ENCODE data around the gene MUCL3.

MUCL3 gene, protein sequence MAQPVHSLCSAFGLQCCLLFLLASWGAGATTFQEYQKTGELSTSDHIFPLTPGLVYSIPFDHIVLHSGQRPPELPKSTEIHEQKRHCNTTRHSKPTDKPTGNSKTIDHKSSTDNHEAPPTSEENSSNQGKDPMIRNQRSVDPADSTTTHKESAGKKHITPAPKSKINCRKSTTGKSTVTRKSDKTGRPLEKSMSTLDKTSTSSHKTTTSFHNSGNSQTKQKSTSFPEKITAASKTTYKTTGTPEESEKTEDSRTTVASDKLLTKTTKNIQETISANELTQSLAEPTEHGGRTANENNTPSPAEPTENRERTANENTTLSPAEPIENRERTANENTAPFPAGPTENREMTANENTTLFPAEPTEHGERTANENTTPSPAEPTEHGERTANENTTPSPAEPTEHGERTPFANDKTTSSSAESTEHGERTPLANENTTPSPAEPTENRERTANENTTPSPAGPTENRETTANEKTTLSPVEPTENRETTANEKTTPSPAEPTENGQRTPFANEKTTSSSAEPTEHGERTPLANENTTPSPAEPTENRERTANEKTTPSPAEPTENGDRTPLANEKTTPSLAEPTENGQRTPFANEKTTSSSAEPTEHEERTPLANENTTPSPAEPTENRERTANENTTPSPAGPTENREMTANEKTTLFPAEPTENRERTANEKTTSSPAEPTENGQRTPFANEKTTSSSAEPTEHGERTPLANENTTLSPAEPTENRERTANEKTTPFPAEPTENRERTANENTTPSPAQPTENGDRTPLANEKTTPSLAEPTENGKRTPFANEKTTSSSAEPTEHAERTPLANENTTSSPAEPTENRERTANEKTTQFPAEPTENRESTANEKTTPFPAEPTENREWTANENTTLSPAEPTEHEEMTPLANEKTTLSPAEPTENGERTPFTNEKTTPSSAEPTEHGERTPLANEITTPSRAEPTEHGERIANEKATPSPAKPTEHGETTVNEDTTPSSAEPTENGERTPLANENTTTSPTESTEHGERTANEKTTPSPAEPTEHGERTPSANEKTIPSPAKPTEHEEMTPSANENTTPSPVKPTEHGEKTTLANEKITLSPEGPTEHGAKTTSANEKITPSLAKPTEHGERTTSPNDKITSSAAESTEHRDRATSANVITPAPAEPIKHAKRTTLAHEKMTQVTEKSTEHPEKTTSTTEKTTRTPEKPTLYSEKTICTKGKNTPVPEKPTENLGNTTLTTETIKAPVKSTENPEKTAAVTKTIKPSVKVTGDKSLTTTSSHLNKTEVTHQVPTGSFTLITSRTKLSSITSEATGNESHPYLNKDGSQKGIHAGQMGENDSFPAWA (N-terminal part only)

DNA sequence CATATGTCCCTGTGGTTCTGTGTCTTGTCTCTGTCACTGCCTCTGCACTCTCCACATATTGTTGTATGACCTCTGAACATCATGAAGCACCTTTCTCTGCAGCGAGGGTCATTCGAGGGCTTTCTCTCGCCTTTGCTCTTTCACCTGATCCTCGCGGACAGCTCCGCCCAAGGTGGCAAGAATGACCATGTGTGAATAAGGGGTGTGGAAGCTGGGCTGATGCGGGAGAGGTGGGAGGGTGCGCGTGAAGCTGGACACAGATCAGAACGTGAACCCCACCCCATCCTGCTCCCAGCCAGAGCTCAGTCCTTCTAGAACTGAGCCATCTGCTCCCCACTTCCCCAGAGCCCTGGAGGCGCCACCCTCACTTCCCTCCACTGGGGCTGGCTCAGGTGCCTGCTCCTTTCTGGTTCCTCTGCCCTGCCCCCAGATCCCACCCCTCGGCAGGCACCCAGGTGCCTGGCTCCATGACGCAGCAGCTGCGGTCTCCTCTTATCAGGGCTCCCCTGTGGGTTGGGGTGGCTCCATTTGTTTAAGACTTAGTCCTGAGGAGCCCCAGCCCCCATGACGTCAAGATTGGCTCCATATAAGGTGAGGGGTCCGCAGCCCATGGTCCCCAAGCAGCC, at the start of gene MUCL3:
Gene MUCL3 (plus strand): TSS at position 613 of the 626 bp plus-strand sequence. CDS start 27 bp downstream, outside the sequence.
- Histone ChIP-seq H3K4me3 (ENCODE audit: low read depth in 1 of 5, low read length in 5 of 5) (no peak within 1 kb of the TSS), H3K36me3 (ENCODE audit: control insufficient read depth in 5 of 5, insufficient read depth in 5 of 5, low read length in 5 of 5) (no peaks in the 10 kb centered on the region), H3K27ac (ENCODE audit: low read depth, low read length) (no peak within 1 kb of the TSS), H3K4me1 (ENCODE audit: control insufficient read depth in 5 of 5, insufficient read depth in 5 of 5, low read length in 5 of 5) (peaks cover 0 to 8% (median 6%) of the 10 kb centered on the region in 5 donors), H3K9ac (ENCODE audit: low read length in 5 of 5) (no peak within 1 kb of the TSS), H3K9me3 (ENCODE audit: control insufficient read depth in 5 of 5, low read length in 5 of 5) (no peaks in the 10 kb centered on the region), H3K27me3 (ENCODE audit: control insufficient read depth in 5 of 5, insufficient read depth in 4 of 5, low read length in 5 of 5) (peaks cover 0 to 34% (median 15%) of the 10 kb centered on the region in 5 donors)

DNA sequence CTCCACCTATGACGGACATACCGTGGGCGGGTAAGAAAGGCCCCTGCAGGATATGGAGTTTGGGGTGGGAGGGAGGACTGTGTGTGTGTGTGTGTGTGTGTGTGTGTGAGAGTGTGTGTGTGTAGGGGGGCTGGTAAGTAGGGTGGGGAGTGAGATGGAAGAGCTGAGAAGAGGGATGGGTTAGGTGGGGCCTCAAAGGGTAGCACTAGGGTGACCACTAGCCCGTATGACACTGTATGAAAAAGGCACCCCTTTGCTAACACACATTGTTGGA, 49.4 kb upstream of the MUCL3 start:
- Histone ChIP-seq H3K27me3 (ENCODE audit: control insufficient read depth in 5 of 5, insufficient read depth in 4 of 5, low read length in 5 of 5) (no peaks in the 10 kb centered on the region), H3K4me1 (ENCODE audit: control insufficient read depth in 5 of 5, insufficient read depth in 5 of 5, low read length in 5 of 5) (peaks cover 0 to 7% (median 5%) of the 10 kb centered on the region in 5 donors), H3K9ac (ENCODE audit: low read length in 5 of 5) (no peak overlapping the region), H3K9me3 (ENCODE audit: control insufficient read depth in 5 of 5, low read length in 5 of 5) (no peaks in the 10 kb centered on the region), H3K36me3 (ENCODE audit: control insufficient read depth in 5 of 5, insufficient read depth in 5 of 5, low read length in 5 of 5) (peaks cover 6 to 66% (median 44%) of the 10 kb centered on the region in 5 donors), H3K4me3 (ENCODE audit: low read depth in 1 of 5, low read length in 5 of 5) (no peak overlapping the region), H3K27ac (ENCODE audit: low read depth, low read length) (no peak overlapping the region)

DNA sequence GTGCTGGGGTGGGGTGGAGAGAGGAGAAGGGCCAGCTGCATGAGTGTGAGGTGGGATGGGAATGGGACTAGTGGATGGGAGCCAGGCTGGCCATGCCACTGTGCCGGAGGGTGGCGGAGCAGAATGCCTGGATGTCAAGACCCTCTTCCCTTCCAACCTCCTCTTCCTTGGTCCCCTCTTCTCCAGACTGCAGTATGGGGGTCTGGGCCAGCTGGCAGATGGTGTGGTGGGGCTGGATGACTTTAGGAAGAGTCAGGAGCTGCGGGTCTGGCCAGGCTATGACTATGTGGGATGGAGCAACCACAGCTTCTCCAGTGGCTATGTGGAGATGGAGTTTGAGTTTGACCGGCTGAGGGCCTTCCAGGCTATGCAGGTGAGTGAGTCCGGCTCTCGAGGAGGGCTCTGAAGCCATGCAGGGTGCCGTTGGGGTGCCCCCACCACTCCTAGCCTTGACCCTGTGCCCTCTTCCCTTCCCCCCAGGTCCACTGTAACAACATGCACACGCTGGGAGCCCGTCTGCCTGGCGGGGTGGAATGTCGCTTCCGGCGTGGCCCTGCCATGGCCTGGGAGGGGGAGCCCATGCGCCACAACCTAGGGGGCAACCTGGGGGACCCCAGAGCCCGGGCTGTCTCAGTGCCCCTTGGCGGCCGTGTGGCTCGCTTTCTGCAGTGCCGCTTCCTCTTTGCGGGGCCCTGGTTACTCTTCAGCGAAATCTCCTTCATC, 48.8 kb upstream of the MUCL3 start:
- Histone ChIP-seq H3K9me3 (ENCODE audit: control insufficient read depth in 5 of 5, low read length in 5 of 5) (no peaks in the 10 kb centered on the region), H3K9ac (ENCODE audit: low read length in 5 of 5) (no peak overlapping the region), H3K4me1 (ENCODE audit: control insufficient read depth in 5 of 5, insufficient read depth in 5 of 5, low read length in 5 of 5) (peaks cover 0 to 1% (median 0%) of the 10 kb centered on the region in 5 donors), H3K4me3 (ENCODE audit: low read depth in 1 of 5, low read length in 5 of 5) (no peak overlapping the region), H3K27me3 (ENCODE audit: control insufficient read depth in 5 of 5, insufficient read depth in 4 of 5, low read length in 5 of 5) (no peaks in the 10 kb centered on the region), H3K36me3 (ENCODE audit: control insufficient read depth in 5 of 5, insufficient read depth in 5 of 5, low read length in 5 of 5) (peaks cover 6 to 72% (median 48%) of the 10 kb centered on the region in 5 donors), H3K27ac (ENCODE audit: low read depth, low read length) (no peak overlapping the region)

DNA sequence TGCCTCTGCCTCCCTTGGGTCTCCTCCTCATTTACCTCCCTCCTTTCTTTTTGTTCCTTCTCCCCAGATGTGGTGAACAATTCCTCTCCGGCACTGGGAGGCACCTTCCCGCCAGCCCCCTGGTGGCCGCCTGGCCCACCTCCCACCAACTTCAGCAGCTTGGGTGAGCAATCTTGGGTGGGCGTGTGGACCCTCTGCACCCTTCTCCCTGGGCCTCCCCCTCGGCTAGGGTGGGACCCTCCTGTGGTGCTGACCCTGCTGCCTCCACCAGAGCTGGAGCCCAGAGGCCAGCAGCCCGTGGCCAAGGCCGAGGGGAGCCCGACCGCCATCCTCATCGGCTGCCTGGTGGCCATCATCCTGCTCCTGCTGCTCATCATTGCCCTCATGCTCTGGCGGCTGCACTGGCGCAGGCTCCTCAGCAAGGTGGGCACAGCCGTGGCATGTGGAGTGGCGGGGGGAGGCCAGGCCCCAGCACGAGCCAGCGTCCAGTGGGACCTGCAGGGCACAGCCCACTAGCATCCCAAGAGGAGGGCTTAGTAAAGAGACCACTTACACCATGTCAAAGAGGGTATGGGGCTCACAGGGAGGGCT, 47.7 kb upstream of the MUCL3 start:
- Histone ChIP-seq H3K4me3 (ENCODE audit: low read depth in 1 of 5, low read length in 5 of 5) (no peak overlapping the region), H3K4me1 (ENCODE audit: control insufficient read depth in 5 of 5, insufficient read depth in 5 of 5, low read length in 5 of 5) (no peaks in the 10 kb centered on the region), H3K9me3 (ENCODE audit: control insufficient read depth in 5 of 5, low read length in 5 of 5) (no peaks in the 10 kb centered on the region), H3K27me3 (ENCODE audit: control insufficient read depth in 5 of 5, insufficient read depth in 4 of 5, low read length in 5 of 5) (no peaks in the 10 kb centered on the region), H3K9ac (ENCODE audit: low read length in 5 of 5) (no peak overlapping the region), H3K36me3 (ENCODE audit: control insufficient read depth in 5 of 5, insufficient read depth in 5 of 5, low read length in 5 of 5) (peaks cover 6 to 82% (median 58%) of the 10 kb centered on the region in 5 donors), H3K27ac (ENCODE audit: low read depth, low read length) (no peak overlapping the region)

DNA sequence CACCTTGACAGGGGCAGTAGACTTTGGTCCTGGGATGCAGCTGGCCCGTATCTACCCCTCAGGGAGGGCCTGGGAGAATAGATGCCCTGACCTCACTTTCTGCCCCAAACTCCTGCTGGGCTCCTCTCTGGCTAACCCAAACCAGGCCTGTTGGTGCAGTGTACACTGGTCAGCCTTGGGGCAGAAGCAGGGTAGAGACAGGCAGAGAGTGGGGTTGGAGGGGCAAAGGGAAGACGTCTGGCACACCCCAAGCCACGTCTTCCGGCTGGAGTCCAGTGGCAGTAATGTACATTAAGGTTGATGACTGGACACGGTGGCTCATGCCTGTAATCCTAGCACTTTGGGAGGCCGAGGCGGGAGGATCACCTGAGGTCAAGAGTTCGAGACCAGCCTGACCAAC, 47.1 kb upstream of the MUCL3 start:
- H3K27ac ChIP-seq (ENCODE audit: low read depth, low read length), result no peak overlapping the region
- no peak overlapping the region for H3K4me3 ChIP-seq (ENCODE audit: low read depth in 1 of 5, low read length in 5 of 5)
- H3K9me3 ChIP-seq (ENCODE audit: control insufficient read depth in 5 of 5, low read length in 5 of 5), result no peaks in the 10 kb centered on the region
- H3K36me3 ChIP-seq (ENCODE audit: control insufficient read depth in 5 of 5, insufficient read depth in 5 of 5, low read length in 5 of 5), result peaks cover 6 to 87% (median 63%) of the 10 kb centered on the region in 5 donors
- H3K4me1 ChIP-seq (ENCODE audit: control insufficient read depth in 5 of 5, insufficient read depth in 5 of 5, low read length in 5 of 5), result no peaks in the 10 kb centered on the region
- H3K27me3 ChIP-seq (ENCODE audit: control insufficient read depth in 5 of 5, insufficient read depth in 4 of 5, low read length in 5 of 5), result no peaks in the 10 kb centered on the region
- H3K9ac ChIP-seq (ENCODE audit: low read length in 5 of 5), result no peak overlapping the region

DNA sequence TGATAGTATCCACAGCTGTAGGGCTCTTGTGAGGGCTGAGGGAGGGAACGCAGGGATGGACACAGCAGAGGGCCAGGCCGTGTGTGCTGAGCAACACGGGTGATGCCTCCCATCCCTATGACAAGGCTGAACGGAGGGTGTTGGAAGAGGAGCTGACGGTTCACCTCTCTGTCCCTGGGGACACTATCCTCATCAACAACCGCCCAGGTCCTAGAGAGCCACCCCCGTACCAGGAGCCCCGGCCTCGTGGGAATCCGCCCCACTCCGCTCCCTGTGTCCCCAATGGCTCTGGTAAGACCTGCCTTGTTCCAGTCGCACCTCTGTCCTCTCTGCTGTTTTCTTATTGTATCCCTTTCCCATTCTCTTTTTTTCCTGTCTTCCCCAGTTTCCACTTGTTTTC, 46.4 kb upstream of the MUCL3 start:
- no peaks in the 10 kb centered on the region for H3K9me3 ChIP-seq (ENCODE audit: control insufficient read depth in 5 of 5, low read length in 5 of 5)
- no peak overlapping the region for H3K4me3 ChIP-seq (ENCODE audit: low read depth in 1 of 5, low read length in 5 of 5)
- no peaks in the 10 kb centered on the region for H3K27me3 ChIP-seq (ENCODE audit: control insufficient read depth in 5 of 5, insufficient read depth in 4 of 5, low read length in 5 of 5)
- peaks cover 6 to 88% (median 67%) of the 10 kb centered on the region in 5 donors for H3K36me3 ChIP-seq (ENCODE audit: control insufficient read depth in 5 of 5, insufficient read depth in 5 of 5, low read length in 5 of 5)
- no peak overlapping the region for H3K27ac ChIP-seq (ENCODE audit: low read depth, low read length)
- H3K4me1 ChIP-seq (ENCODE audit: control insufficient read depth in 5 of 5, insufficient read depth in 5 of 5, low read length in 5 of 5), result no peaks in the 10 kb centered on the region
- no peak overlapping the region for H3K9ac ChIP-seq (ENCODE audit: low read length in 5 of 5)

DNA sequence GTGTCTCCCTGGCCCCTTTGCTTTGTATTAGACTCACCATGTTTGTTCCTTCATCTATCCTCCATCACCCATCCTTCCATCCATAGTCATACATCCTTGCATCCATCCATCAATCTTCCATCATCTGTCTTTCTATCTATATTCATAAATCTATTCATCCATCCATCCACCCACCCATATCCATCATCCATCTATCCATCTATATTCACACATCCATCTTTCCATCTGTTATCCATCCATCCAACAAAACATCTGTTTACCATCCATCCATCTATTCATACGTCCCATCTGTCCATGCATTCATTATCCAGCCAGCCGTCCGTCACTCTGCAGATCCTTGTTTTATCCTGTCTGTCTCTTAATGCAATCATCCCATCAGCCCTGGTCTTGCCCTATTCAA, 45.8 kb upstream of the MUCL3 start:
- Histone ChIP-seq H3K9ac (ENCODE audit: low read length in 5 of 5) (no peak overlapping the region), H3K4me1 (ENCODE audit: control insufficient read depth in 5 of 5, insufficient read depth in 5 of 5, low read length in 5 of 5) (no peaks in the 10 kb centered on the region), H3K9me3 (ENCODE audit: control insufficient read depth in 5 of 5, low read length in 5 of 5) (no peaks in the 10 kb centered on the region), H3K27me3 (ENCODE audit: control insufficient read depth in 5 of 5, insufficient read depth in 4 of 5, low read length in 5 of 5) (no peaks in the 10 kb centered on the region), H3K4me3 (ENCODE audit: low read depth in 1 of 5, low read length in 5 of 5) (no peak overlapping the region), H3K27ac (ENCODE audit: low read depth, low read length) (no peak overlapping the region), H3K36me3 (ENCODE audit: control insufficient read depth in 5 of 5, insufficient read depth in 5 of 5, low read length in 5 of 5) (peaks cover 6 to 87% (median 65%) of the 10 kb centered on the region in 5 donors)

DNA sequence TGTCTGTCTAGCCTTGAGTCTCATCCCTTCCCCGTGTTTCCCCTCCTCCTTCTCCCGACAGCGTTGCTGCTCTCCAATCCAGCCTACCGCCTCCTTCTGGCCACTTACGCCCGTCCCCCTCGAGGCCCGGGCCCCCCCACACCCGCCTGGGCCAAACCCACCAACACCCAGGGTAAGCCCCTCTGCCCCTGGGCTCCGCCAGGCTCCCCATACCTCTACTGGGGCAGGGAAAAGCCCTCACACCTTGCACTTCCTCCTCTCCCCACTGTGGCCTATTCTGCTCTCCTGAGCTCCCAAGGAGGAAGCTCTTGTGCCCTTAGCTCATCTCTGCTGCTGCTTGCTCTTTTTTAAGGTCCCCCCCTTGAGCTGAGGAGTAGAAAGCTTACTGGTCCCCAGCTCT, 45.4 kb upstream of the MUCL3 start:
- peaks cover 6 to 83% (median 64%) of the 10 kb centered on the region in 5 donors for H3K36me3 ChIP-seq (ENCODE audit: control insufficient read depth in 5 of 5, insufficient read depth in 5 of 5, low read length in 5 of 5)
- no peak overlapping the region for H3K27ac ChIP-seq (ENCODE audit: low read depth, low read length)

DNA sequence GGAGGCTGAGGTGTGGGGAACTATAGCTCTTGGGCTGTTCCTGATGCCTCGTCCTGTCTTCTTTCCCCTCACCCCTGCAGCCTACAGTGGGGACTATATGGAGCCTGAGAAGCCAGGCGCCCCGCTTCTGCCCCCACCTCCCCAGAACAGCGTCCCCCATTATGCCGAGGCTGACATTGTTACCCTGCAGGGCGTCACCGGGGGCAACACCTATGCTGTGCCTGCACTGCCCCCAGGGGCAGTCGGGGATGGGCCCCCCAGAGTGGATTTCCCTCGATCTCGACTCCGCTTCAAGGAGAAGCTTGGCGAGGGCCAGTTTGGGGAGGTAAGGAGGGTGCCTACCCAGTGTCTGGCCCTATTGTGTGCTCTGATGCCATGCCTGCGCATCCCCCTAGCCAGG, 44.2 kb upstream of the MUCL3 start:
- H3K4me1 ChIP-seq (ENCODE audit: control insufficient read depth in 5 of 5, insufficient read depth in 5 of 5, low read length in 5 of 5), result no peaks in the 10 kb centered on the region
- H3K9me3 ChIP-seq (ENCODE audit: control insufficient read depth in 5 of 5, low read length in 5 of 5), result no peaks in the 10 kb centered on the region
- peaks cover 6 to 74% (median 59%) of the 10 kb centered on the region in 5 donors for H3K36me3 ChIP-seq (ENCODE audit: control insufficient read depth in 5 of 5, insufficient read depth in 5 of 5, low read length in 5 of 5)
- H3K27me3 ChIP-seq (ENCODE audit: control insufficient read depth in 5 of 5, insufficient read depth in 4 of 5, low read length in 5 of 5), result no peaks in the 10 kb centered on the region
- no peak overlapping the region for H3K27ac ChIP-seq (ENCODE audit: low read depth, low read length)
- H3K4me3 ChIP-seq (ENCODE audit: low read depth in 1 of 5, low read length in 5 of 5), result no peak overlapping the region
- no peak overlapping the region for H3K9ac ChIP-seq (ENCODE audit: low read length in 5 of 5)

More for the DNA sequence above, 45.4 kb upstream of the MUCL3 start:
- no peak overlapping the region for H3K9ac ChIP-seq (ENCODE audit: low read length in 5 of 5)
- no peak overlapping the region for H3K4me3 ChIP-seq (ENCODE audit: low read depth in 1 of 5, low read length in 5 of 5)
- H3K4me1 ChIP-seq (ENCODE audit: control insufficient read depth in 5 of 5, insufficient read depth in 5 of 5, low read length in 5 of 5), result no peaks in the 10 kb centered on the region
- no peaks in the 10 kb centered on the region for H3K27me3 ChIP-seq (ENCODE audit: control insufficient read depth in 5 of 5, insufficient read depth in 4 of 5, low read length in 5 of 5)
- H3K9me3 ChIP-seq (ENCODE audit: control insufficient read depth in 5 of 5, low read length in 5 of 5), result no peaks in the 10 kb centered on the region

Measured in subcutaneous abdominal adipose tissue (tissue), 5 donors.